ENCODE measurements around the gene TMEM176B.

GRCh38 chr7:150781103-150781502 lies 19.1 kb downstream of the TMEM176B start:
- TF ChIP-seq POLR2AphosphoS5 (IDR thresholded peaks at IDR 0.05; ENCODE audit: borderline replicate concordance, low read depth, low read length) (no peak), EZH2 (IDR thresholded peaks at IDR 0.05) (no peak), FOXP2 (optimal IDR thresholded peaks at IDR 0.05; ENCODE audit: control extremely low read depth, extremely low read length, insufficient read depth) (no peak)
